SH-SY5Y (cell line): ENCODE data around the gene SHFL.

Experiments used
- GATA2 ChIP-seq: IDR thresholded peaks from 2 replicates; pipeline ENCODE4 v1.6.1; 2011; ENCODE audit warnings: mild to moderate bottlenecking, low read depth, low read length
- GATA3 ChIP-seq: IDR thresholded peaks from 2 replicates; pipeline ENCODE4 v1.6.1; 2011; ENCODE audit warnings: low read depth, mild to moderate bottlenecking, low read length, moderate library complexity

- TF ChIP-seq GATA2, result no peak
- no peak for TF ChIP-seq GATA3
Observed at GRCh38 chr19:10107817-10108367, 21.8 kb downstream of the SHFL start.
